Endothelial cell of umbilical vein (primary cell): ENCODE results near the gene PSMB5.

Experiments used
- EZH2 ChIP-seq: IDR thresholded peaks from 2 replicates; pipeline ENCODE4 v1.6.1; 2012; ENCODE audit warnings: borderline replicate concordance, low read depth, mild to moderate bottlenecking, moderate library complexity, low read length, inconsistent platforms; ENCODE audit not compliant: severe bottlenecking
- JUN ChIP-seq: IDR thresholded peaks from 2 replicates; pipeline ENCODE4 v1.6.1; 2011; ENCODE audit warnings: borderline replicate concordance, low read depth; ENCODE audit not compliant: insufficient read length, insufficient read depth
- POLR2A ChIP-seq: IDR thresholded peaks from 2 replicates; pipeline ENCODE4 v1.6.1; 2012; ENCODE audit warnings: low read depth, mild to moderate bottlenecking, control low read depth, low read length
- POLR2AphosphoS5 ChIP-seq: IDR thresholded peaks from 2 replicates; pipeline ENCODE4 v1.6.1; 2012; ENCODE audit warnings: low read depth, mild to moderate bottlenecking, control low read depth, low read length, moderate library complexity; ENCODE audit not compliant: insufficient read depth
- TF ChIP-seq, protein P1 (sequence below), 2 donors: IDR thresholded peaks; 1 replicate in 1 of 2; 2 replicates in 1 of 2; pipeline ENCODE4 v1.5.1; 2011; ENCODE audit warnings: low read length in 2 of 2, mild to moderate bottlenecking in 2 of 2, moderate library complexity in 2 of 2, control low read depth in 1 of 2, inconsistent platforms in 1 of 2, low read depth in 1 of 2; ENCODE audit not compliant: insufficient read depth in 1 of 2; ENCODE audit errors: extremely low read depth in 1 of 2
- TF ChIP-seq, protein P2 (sequence below): IDR thresholded peaks from 2 replicates; pipeline ENCODE4 v1.6.1; 2011; ENCODE audit not compliant: insufficient read depth, insufficient read length

DNA sequence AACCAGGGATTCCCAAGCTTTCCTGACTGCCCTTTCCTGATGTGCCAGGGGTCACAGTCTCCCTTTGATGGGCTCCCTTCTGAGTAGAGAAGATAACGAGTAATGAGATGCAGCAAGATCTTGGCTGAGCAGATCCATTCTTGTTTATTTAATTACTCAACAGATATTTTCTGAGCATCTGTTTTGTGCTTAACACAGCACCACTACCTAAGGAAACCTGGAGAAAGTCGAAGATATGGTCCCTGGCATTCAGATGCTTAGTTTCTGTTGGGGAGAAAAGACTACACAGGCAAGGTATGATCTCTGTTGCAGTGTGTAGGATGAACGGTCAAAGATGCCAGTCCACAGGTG, 56.2 kb downstream of the PSMB5 start:
- TF ChIP-seq, protein P1, sequence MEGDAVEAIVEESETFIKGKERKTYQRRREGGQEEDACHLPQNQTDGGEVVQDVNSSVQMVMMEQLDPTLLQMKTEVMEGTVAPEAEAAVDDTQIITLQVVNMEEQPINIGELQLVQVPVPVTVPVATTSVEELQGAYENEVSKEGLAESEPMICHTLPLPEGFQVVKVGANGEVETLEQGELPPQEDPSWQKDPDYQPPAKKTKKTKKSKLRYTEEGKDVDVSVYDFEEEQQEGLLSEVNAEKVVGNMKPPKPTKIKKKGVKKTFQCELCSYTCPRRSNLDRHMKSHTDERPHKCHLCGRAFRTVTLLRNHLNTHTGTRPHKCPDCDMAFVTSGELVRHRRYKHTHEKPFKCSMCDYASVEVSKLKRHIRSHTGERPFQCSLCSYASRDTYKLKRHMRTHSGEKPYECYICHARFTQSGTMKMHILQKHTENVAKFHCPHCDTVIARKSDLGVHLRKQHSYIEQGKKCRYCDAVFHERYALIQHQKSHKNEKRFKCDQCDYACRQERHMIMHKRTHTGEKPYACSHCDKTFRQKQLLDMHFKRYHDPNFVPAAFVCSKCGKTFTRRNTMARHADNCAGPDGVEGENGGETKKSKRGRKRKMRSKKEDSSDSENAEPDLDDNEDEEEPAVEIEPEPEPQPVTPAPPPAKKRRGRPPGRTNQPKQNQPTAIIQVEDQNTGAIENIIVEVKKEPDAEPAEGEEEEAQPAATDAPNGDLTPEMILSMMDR (IDR thresholded peaks at IDR 0.05; ENCODE audit: extremely low read depth in 1 of 2, insufficient read depth in 1 of 2, low read depth in 1 of 2, low read length in 2 of 2): no peak
- TF ChIP-seq, protein P2, sequence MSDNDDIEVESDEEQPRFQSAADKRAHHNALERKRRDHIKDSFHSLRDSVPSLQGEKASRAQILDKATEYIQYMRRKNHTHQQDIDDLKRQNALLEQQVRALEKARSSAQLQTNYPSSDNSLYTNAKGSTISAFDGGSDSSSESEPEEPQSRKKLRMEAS: no peak
- no peak for TF ChIP-seq EZH2
- TF ChIP-seq POLR2AphosphoS5: no peak
- no peak for TF ChIP-seq POLR2A
- no peak for TF ChIP-seq JUN
